22Rv1 (cell line): ENCODE data around the gene NPTXR.
A peak's percentile ranks its signal among the peaks of the same experiment; 100 is the strongest.

ENCODE experiments used
- H3K27ac ChIP-seq: fragments of 450-650 bp; 2 replicates; pipeline ENCODE4 v1.5.1; 2017
- ZFX ChIP-seq: fragments of 450-650 bp; IDR thresholded peaks from 2 replicates; pipeline ENCODE4 v1.6.1; 2017; ENCODE audit warnings: antibody characterized with exemption, borderline replicate concordance
- TF ChIP-seq, protein P1 (sequence below): fragments of 450-650 bp; IDR thresholded peaks from 2 replicates; pipeline ENCODE4 v1.5.1; 2017; ENCODE audit warnings: mild to moderate bottlenecking

Gene NPTXR

DNA sequence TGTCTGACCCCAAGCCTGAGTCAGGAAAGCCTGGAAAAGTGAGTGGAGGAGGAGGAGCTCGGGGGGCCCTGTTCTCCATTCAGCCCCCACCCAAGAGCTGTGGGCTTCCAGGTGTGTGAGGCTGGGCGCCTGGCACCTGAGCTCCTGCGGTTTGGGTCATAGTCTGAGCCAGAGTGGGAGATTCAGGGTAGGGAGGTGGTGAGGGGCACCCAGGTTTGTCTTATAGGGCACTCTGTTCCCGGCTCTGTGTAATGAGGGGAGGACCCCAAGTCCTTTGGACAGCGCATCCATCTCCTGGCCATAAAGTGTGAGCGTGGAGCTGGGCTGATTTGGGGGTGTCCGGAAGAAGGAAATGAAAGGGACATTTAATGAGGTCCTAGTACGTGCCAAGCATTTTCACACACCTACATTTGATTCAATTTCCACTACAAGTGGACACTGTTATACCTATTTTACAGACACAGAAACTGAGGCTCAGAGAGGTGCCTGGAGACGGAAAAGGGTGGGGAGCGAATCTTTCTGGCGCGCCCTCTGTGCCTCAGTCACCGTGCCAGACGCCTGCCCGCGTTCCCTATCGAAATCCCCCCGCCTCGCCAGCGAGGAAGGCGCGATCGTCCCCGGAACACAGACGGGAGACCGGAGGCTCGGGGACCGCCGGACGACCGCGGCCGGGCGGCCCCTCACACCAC, 1.2 kb downstream of the NPTXR start:
- TF ChIP-seq, protein P1, sequence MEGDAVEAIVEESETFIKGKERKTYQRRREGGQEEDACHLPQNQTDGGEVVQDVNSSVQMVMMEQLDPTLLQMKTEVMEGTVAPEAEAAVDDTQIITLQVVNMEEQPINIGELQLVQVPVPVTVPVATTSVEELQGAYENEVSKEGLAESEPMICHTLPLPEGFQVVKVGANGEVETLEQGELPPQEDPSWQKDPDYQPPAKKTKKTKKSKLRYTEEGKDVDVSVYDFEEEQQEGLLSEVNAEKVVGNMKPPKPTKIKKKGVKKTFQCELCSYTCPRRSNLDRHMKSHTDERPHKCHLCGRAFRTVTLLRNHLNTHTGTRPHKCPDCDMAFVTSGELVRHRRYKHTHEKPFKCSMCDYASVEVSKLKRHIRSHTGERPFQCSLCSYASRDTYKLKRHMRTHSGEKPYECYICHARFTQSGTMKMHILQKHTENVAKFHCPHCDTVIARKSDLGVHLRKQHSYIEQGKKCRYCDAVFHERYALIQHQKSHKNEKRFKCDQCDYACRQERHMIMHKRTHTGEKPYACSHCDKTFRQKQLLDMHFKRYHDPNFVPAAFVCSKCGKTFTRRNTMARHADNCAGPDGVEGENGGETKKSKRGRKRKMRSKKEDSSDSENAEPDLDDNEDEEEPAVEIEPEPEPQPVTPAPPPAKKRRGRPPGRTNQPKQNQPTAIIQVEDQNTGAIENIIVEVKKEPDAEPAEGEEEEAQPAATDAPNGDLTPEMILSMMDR: no peak
- no peak for TF ChIP-seq ZFX

DNA sequence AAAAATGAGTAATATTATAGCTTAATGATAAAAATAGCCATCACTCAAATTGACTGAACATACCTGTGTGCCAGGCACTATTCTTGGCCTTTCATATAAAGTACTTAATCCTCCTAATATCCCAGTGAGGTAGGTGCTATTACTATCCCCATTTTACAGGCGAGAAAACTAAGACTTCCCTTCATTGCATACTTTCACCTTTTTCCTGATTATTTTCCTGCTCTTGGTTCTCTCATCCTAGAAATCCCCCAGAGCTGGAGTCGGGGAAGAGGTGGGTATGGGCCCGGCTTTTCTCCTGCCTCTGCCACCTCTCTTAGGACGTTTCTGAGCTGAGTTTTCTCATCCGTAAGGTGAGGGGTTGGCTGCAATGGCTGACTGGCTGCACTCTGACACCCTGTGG, 2.2 kb downstream of the NPTXR start:
- TF ChIP-seq ZFX: no peak
- TF ChIP-seq, protein P1: no peak
- no peak overlapping the region for H3K27ac ChIP-seq

More for the DNA sequence above, 1.2 kb downstream of the NPTXR start:
- H3K27ac ChIP-seq: peak overlapping the region; percentile 75

DNA sequence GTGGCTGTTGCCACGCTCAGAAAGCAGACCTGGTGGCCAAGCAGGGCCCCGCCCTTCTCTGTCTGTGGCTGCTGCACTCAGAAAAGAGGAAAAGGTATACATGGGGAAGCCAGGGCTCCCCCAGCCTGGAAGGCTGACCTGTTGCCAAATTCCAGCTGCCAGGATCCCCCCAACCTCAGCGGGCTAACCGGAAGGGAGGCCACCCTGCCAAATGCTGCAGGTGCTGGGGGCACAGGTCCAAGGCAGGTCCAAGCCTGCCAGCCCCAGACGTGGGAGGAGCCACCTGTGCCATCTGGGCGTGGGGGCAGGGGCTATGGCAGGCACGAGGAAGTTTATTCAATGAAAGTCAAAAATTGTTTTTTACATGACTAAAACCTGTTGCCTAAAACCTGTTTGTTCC, 2.6 kb downstream of the NPTXR start:
- H3K27ac ChIP-seq: no peak overlapping the region
- TF ChIP-seq, protein P1: no peak
- no peak for TF ChIP-seq ZFX

DNA sequence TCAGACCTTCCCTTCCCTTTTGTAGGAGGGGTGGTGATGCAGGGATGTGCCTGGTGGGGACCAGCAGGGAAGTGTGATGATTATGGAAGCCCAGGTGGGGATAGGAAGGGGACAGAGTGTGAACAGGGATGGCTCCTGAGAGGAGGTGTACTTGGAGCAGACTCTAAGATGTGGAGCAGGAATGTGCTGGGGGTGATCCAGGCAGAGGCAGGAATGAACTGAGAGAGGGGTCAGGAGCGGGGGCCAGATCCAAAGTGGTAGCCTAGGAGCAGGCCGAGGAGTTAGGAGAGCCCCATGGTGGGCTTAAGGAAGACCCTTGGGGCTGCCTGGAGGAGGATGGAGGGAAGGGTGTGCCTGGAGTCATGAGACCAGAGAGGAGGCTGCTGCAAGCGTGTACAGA, 3.7 kb downstream of the NPTXR start:
- no peak overlapping the region for H3K27ac ChIP-seq
- TF ChIP-seq, protein P1: no peak
- no peak for TF ChIP-seq ZFX

DNA sequence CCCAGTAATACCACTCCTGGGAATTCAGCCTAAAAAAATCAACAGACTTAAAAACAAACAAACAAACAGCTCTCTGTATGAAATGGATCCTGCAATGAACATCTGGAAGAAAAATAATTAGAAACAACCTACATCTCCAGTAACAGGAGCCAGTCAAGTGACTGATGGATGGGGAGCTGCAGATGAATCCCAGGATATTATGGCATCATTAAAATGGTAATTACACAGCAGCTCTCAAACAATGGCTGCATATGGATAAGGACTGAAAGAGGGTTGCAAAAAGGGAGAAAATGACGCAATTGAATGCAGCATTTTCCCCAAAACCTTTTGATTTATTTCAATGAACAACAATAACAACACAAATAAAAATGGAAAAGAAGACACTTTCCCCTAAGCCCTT, 4.1 kb downstream of the NPTXR start:
- H3K27ac ChIP-seq: no peak overlapping the region
- TF ChIP-seq, protein P1: no peak

DNA sequence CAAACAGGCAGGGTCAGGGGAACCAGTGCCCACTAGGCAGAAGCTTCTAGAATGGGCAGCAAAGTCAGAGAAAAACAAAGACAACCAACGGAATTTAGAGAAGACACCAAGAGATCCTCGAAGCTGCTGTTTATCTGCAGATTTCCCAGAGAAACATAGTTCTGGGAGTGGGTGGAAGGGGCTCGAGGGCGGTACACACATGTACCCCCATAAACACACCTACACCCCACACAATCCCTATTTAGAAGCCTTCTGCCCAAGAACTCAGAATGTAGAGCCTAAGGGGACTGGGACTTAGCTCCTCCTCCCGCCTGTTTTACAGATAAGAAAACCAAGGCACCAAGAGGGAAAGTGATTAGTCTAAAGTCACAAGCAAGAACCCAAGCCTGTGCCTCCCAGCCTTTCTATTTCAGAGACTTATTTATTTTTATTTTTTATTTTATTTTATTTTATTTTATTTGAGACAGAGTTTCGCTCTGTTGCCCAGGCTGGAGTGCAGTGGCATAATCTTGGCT, 6.4 kb downstream of the NPTXR start:
- no peak overlapping the region for H3K27ac ChIP-seq
- TF ChIP-seq, protein P1: no peak
- no peak for TF ChIP-seq ZFX

DNA sequence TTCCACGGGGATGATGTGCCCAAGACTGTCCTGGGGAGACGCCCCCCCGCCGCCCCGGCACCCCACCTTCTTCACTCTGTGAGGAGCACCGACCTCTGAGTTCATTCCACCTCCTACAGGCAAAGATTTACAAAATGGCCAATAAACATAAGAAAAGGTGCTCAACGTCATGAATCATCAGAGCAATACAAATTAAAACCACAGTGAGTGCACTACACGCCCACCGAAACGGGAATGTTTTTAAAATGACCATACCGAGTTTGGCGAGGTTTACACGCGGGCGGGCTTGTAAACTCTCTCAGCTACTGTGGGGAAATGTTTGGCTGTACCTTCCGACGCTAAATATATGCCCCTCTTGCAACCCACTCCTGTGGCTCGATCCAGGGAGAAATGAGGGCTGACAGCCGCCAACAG, 7.9 kb downstream of the NPTXR start:
- TF ChIP-seq, protein P1: no peak
- no peak for TF ChIP-seq ZFX
- no peak overlapping the region for H3K27ac ChIP-seq
